GM12891 (cell line): ENCODE measurements around the gene TMEM51.

ENCODE experiments used
- POLR2AphosphoS5 ChIP-seq: IDR thresholded peaks from 2 replicates; pipeline ENCODE4 v1.6.1; 2011; ENCODE audit warnings: low read depth, low read length, control low read depth
- POU2F2 ChIP-seq: IDR thresholded peaks from 2 replicates; pipeline ENCODE4 v1.6.1; 2011; ENCODE audit warnings: low read depth, mild to moderate bottlenecking, control low read depth, low read length, moderate library complexity
- SPI1 ChIP-seq: IDR thresholded peaks from 2 replicates; pipeline ENCODE4 v1.6.1; 2011; ENCODE audit warnings: low read depth, low read length, control low read depth

DNA sequence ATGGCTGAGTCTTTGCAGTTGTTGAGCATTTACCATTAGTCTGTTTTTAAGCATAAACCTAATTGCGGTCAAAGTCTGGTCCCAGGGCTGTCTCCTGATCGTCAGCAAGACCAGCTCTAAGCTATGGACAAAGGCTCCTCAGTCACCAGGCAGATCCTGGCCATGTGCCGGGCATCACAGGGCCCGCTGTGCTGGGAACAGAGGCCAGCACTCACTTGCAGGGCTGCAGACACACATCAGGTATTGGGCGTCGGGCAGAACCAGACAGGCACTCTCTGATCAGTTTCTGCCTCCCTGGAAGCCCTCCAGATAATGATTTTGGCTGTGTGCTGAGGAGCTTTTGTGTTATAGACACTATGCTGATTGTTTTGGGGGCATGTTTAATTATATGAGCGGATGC is 26.6 kb downstream of the TMEM51 start:
- TF ChIP-seq POLR2AphosphoS5 (no peak), POU2F2 (no peak), SPI1 (no peak)
